ENCODE results near the gene MICALL1.

Gene MICALL1

DNA sequence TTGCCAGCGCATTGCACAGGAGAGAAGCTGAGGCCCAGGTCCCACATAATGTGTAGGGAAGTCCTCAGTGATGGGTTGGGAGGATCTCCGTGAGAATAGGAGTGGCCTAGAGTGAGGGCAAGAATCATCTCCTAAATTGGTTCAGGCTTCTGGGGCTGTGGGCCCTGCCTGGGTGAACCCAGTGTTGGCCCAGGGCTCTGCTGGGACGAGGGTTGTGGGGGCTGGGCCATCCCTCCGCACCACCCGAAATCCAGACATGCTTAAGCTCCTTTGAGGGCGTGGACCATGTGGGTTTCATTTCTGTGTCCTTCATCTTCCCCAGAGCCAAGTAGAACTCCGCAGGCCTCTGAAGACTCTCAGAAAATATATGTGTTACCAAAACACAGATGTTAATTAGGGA lies 3.7 kb downstream of the MICALL1 start:
- Histone ChIP-seq H3K4me2 (ENCODE audit: low read length) (no peak overlapping the region), H3K27ac (ENCODE audit: low read depth, low read length) (no peak overlapping the region), H4K5ac (ENCODE audit: low read length) (no peak overlapping the region), H3K9ac (ENCODE audit: low read length) (no peak overlapping the region), H2BK15ac (replicated peaks; ENCODE audit: low read depth) (no peak overlapping the region), H3K4me3 (ENCODE audit: low read length) (no peak overlapping the region), H3K36me3 (ENCODE audit: control insufficient read depth, insufficient read depth, low read length) (peaks cover 2% of the 10 kb centered on the region), H3K18ac (ENCODE audit: low read length) (no peak overlapping the region), H3K27me3 (ENCODE audit: insufficient read depth, low read length, poor library complexity) (no peaks in the 10 kb centered on the region), H2BK5ac (ENCODE audit: low read length) (no peak overlapping the region), H3K4ac (ENCODE audit: low read depth, low read length) (no peak overlapping the region), H2BK120ac (ENCODE audit: low read depth, low read length) (no peak overlapping the region), H3K79me1 (ENCODE audit: low read length) (peaks cover 14% of the 10 kb centered on the region), H3K4me1 (ENCODE audit: control insufficient read depth, low read depth, low read length) (peaks cover 18% of the 10 kb centered on the region), H3K23ac (ENCODE audit: low read length) (no peak overlapping the region), H2AK5ac (ENCODE audit: low read length) (no peak overlapping the region), H3K56ac (ENCODE audit: low read length) (no peak overlapping the region), H4K8ac (ENCODE audit: low read depth, low read length) (no peak overlapping the region), H3K79me2 (ENCODE audit: control insufficient read depth, insufficient read depth, low read length) (peaks cover 15% of the 10 kb centered on the region)
- WGBS (ENCODE audit: extremely low coverage, insufficient coverage, low lambda C conversion rate): no CpG with 5 or more reads among the region's 7 CpGs
- no peak for DNase-seq

DNA sequence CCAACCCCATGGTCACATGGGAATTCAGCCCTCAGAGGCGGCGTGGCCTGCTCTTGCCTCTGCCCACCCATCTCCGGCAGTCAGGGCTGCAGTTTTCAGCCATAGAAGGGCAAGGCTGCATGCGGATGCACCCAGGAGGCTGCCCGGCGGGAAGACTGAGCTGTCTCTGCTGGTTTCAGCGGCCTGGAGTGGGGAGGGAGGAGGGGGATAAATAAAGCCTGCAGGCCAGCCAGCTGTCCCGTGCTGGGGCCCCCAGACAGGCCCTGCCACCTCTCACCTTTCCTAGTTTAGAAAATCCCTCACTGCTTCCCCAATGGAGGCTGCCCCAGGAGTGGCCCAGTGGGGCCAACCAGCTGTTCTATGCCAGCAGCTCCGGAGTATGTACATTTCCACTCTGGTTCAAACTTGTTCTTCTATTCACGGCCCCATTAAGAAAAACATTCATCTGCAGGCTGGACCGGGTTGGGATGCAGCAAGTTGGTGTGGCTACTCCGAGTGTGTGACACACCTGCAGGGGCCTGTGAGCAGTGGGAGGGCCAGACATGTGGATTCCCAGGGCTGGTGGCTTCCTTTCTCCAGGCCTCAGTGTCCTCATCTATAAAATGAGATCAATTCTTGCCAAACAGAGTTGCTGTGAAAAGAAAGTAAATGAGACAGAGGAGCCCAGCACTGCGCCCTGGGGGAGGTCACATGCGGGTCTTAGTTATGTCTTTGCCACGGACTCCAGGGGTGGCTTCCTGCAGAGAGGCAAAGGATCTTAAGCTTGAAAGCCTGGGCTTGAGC lies 5.0 kb downstream of the MICALL1 start:
- Histone ChIP-seq H3K4me3 (ENCODE audit: low read length) (no peak overlapping the region), H3K56ac (ENCODE audit: low read length) (peak overlapping the region; percentile 54), H3K36me3 (ENCODE audit: control insufficient read depth, insufficient read depth, low read length) (peaks cover 2% of the 10 kb centered on the region), H3K4me2 (ENCODE audit: low read length) (no peak overlapping the region), H3K4me1 (ENCODE audit: control insufficient read depth, low read depth, low read length) (peaks cover 18% of the 10 kb centered on the region), H3K18ac (ENCODE audit: low read length) (no peak overlapping the region), H3K4ac (ENCODE audit: low read depth, low read length) (no peak overlapping the region), H2BK120ac (ENCODE audit: low read depth, low read length) (no peak overlapping the region), H4K8ac (ENCODE audit: low read depth, low read length) (no peak overlapping the region), H2BK5ac (ENCODE audit: low read length) (no peak overlapping the region), H3K23ac (ENCODE audit: low read length) (no peak overlapping the region), H3K79me2 (ENCODE audit: control insufficient read depth, insufficient read depth, low read length) (peaks cover 15% of the 10 kb centered on the region), H3K79me1 (ENCODE audit: low read length) (peaks cover 14% of the 10 kb centered on the region), H3K27ac (ENCODE audit: low read depth, low read length) (peak overlapping the region; percentile 67), H4K5ac (ENCODE audit: low read length) (no peak overlapping the region), H2AK5ac (ENCODE audit: low read length) (no peak overlapping the region), H2BK15ac (replicated peaks; ENCODE audit: low read depth) (no peak overlapping the region), H3K27me3 (ENCODE audit: insufficient read depth, low read length, poor library complexity) (no peaks in the 10 kb centered on the region), H3K9ac (ENCODE audit: low read length) (peak overlapping the region; percentile 26)
- DNase-seq: peak; percentile 74
- WGBS (ENCODE audit: extremely low coverage, insufficient coverage, low lambda C conversion rate): no CpG with 5 or more reads among the region's 15 CpGs

DNA sequence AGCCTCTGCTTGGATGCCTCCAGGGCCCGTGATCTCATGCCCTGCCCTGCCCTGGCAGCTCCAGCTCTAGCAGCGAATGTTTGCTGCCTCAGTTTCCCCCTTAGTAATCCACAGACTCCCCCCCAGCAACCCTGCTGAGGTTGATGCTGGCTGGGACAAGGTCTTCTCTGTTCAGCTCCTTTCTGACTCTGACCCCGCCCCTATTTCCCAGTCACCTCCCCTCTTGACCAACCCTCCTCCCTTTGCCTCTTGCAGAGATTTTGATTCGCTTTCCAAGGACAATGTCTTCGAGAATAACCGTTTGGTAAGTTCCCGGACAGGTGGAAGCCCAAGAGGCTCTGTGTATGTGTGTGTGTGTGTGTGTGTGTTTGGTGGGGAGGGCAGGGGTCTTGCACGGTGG lies 5.6 kb downstream of the MICALL1 start:
- Histone ChIP-seq H2AK5ac (ENCODE audit: low read length) (no peak overlapping the region), H4K8ac (ENCODE audit: low read depth, low read length) (no peak overlapping the region), H2BK120ac (ENCODE audit: low read depth, low read length) (no peak overlapping the region), H3K56ac (ENCODE audit: low read length) (peak overlapping the region; percentile 31), H3K18ac (ENCODE audit: low read length) (no peak overlapping the region), H3K4me1 (ENCODE audit: control insufficient read depth, low read depth, low read length) (peaks cover 18% of the 10 kb centered on the region), H3K79me2 (ENCODE audit: control insufficient read depth, insufficient read depth, low read length) (peaks cover 14% of the 10 kb centered on the region), H3K4me3 (ENCODE audit: low read length) (no peak overlapping the region), H3K27ac (ENCODE audit: low read depth, low read length) (peak overlapping the region; percentile 67), H3K23ac (ENCODE audit: low read length) (no peak overlapping the region), H3K4ac (ENCODE audit: low read depth, low read length) (no peak overlapping the region), H4K5ac (ENCODE audit: low read length) (no peak overlapping the region), H3K4me2 (ENCODE audit: low read length) (no peak overlapping the region), H3K9ac (ENCODE audit: low read length) (no peak overlapping the region), H3K79me1 (ENCODE audit: low read length) (peaks cover 14% of the 10 kb centered on the region), H3K27me3 (ENCODE audit: insufficient read depth, low read length, poor library complexity) (no peaks in the 10 kb centered on the region), H3K36me3 (ENCODE audit: control insufficient read depth, insufficient read depth, low read length) (peaks cover 5% of the 10 kb centered on the region), H2BK5ac (ENCODE audit: low read length) (no peak overlapping the region), H2BK15ac (replicated peaks; ENCODE audit: low read depth) (no peak overlapping the region)
- no peak for DNase-seq
- no CpG with 5 or more reads among the region's 8 CpGs for WGBS (ENCODE audit: extremely low coverage, insufficient coverage, low lambda C conversion rate)

DNA sequence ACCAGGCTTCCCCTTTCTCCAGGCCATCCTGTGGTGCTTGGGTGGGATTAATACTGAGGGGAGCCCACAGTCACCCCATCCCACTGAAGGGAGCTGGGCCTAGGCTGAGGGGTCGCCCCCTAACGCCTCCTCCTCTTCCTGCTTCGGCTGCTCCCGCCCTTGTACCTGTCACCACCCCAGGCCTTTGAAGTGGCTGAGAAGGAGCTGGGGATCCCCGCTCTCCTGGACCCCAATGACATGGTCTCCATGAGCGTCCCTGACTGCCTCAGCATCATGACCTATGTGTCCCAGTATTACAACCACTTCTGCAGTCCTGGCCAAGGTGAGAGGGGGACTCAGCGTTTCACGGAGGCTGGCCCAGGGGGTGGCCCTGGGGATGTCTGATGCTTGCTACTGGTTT lies 6.1 kb downstream of the MICALL1 start:
- Histone ChIP-seq H3K18ac (ENCODE audit: low read length) (no peak overlapping the region), H3K4me1 (ENCODE audit: control insufficient read depth, low read depth, low read length) (peaks cover 18% of the 10 kb centered on the region), H2AK5ac (ENCODE audit: low read length) (no peak overlapping the region), H3K36me3 (ENCODE audit: control insufficient read depth, insufficient read depth, low read length) (peaks cover 5% of the 10 kb centered on the region), H4K5ac (ENCODE audit: low read length) (no peak overlapping the region), H3K23ac (ENCODE audit: low read length) (no peak overlapping the region), H3K56ac (ENCODE audit: low read length) (no peak overlapping the region), H3K9ac (ENCODE audit: low read length) (no peak overlapping the region), H3K79me2 (ENCODE audit: control insufficient read depth, insufficient read depth, low read length) (peaks cover 10% of the 10 kb centered on the region), H2BK15ac (replicated peaks; ENCODE audit: low read depth) (no peak overlapping the region), H3K79me1 (ENCODE audit: low read length) (peaks cover 11% of the 10 kb centered on the region), H3K4me3 (ENCODE audit: low read length) (no peak overlapping the region), H3K4me2 (ENCODE audit: low read length) (no peak overlapping the region), H3K4ac (ENCODE audit: low read depth, low read length) (no peak overlapping the region), H3K27ac (ENCODE audit: low read depth, low read length) (no peak overlapping the region), H2BK5ac (ENCODE audit: low read length) (no peak overlapping the region), H4K8ac (ENCODE audit: low read depth, low read length) (no peak overlapping the region), H2BK120ac (ENCODE audit: low read depth, low read length) (no peak overlapping the region), H3K27me3 (ENCODE audit: insufficient read depth, low read length, poor library complexity) (no peaks in the 10 kb centered on the region)
- DNase-seq: no peak
- no CpG with 5 or more reads among the region's 8 CpGs for WGBS (ENCODE audit: extremely low coverage, insufficient coverage, low lambda C conversion rate)

DNA sequence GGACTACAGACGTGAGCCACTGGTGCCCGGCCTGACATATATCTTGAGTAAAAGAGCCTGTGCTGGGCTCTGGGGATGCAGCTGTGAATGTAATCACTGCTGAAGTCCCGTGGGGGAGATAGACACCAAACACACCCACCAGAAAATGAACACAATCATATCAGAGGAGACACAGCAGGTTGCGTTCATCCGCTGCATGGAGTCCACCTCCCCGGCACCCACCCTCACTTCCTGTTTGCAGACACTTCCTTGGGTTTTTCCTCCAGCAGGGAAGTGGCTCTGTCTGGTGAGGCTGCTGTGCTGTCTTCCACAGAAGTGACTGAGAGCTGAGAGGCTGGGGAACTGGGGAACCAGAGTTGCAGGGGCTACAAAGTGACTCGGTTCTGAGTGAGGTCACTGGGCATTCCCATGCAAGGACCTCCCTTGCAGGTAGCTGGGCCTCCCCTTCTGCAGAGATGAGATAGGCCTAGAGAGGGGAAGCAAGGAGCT lies 7.2 kb downstream of the MICALL1 start:
- H3K79me2 ChIP-seq (ENCODE audit: control insufficient read depth, insufficient read depth, low read length): peaks cover 7% of the 10 kb centered on the region

More for the DNA sequence above, 7.2 kb downstream of the MICALL1 start:
- H2BK5ac ChIP-seq (ENCODE audit: low read length): no peak overlapping the region
- no peak overlapping the region for H3K23ac ChIP-seq (ENCODE audit: low read length)
- H3K9ac ChIP-seq (ENCODE audit: low read length): no peak overlapping the region
- no peak for DNase-seq
- H3K27ac ChIP-seq (ENCODE audit: low read depth, low read length): no peak overlapping the region
- no peak overlapping the region for H4K8ac ChIP-seq (ENCODE audit: low read depth, low read length)
- H3K18ac ChIP-seq (ENCODE audit: low read length): no peak overlapping the region
- no peak overlapping the region for H3K56ac ChIP-seq (ENCODE audit: low read length)
- H2BK15ac ChIP-seq (replicated peaks; ENCODE audit: low read depth): no peak overlapping the region
- no CpG with 5 or more reads among the region's 7 CpGs for WGBS (ENCODE audit: extremely low coverage, insufficient coverage, low lambda C conversion rate)
- H3K4me3 ChIP-seq (ENCODE audit: low read length): no peak overlapping the region
- H3K27me3 ChIP-seq (ENCODE audit: insufficient read depth, low read length, poor library complexity): no peaks in the 10 kb centered on the region
- H4K5ac ChIP-seq (ENCODE audit: low read length): no peak overlapping the region
- peaks cover 5% of the 10 kb centered on the region for H3K36me3 ChIP-seq (ENCODE audit: control insufficient read depth, insufficient read depth, low read length)
- no peak overlapping the region for H2BK120ac ChIP-seq (ENCODE audit: low read depth, low read length)
- H3K79me1 ChIP-seq (ENCODE audit: low read length): peaks cover 5% of the 10 kb centered on the region
- H3K4me1 ChIP-seq (ENCODE audit: control insufficient read depth, low read depth, low read length): peaks cover 14% of the 10 kb centered on the region
- H2AK5ac ChIP-seq (ENCODE audit: low read length): no peak overlapping the region
- H3K4ac ChIP-seq (ENCODE audit: low read depth, low read length): no peak overlapping the region
- H3K4me2 ChIP-seq (ENCODE audit: low read length): no peak overlapping the region

Measured in mesendoderm (in vitro differentiated cells).